NT2/D1 (cell line): ENCODE results near the gene EMD.

Experiments used
- SUZ12 ChIP-seq: IDR thresholded peaks from 2 replicates; pipeline ENCODE4 v1.6.1; 2011; ENCODE audit not compliant: insufficient read length, insufficient read depth; ENCODE audit errors: extremely low read depth
- YY1 ChIP-seq: IDR thresholded peaks from 2 replicates; pipeline ENCODE4 v1.6.1; 2011; ENCODE audit not compliant: insufficient read length, insufficient read depth
- ZNF274 ChIP-seq: IDR thresholded peaks from 2 replicates; pipeline ENCODE4 v1.6.1; 2011; ENCODE audit warnings: mild to moderate bottlenecking, low read depth, low read length

- no peak for TF ChIP-seq ZNF274
- no peak for TF ChIP-seq YY1
- no peak for TF ChIP-seq SUZ12
Measured at GRCh38 chrX:154362085-154362742, 16.9 kb upstream of the EMD start.
